Activated T-cell treated with anti-CD3 and anti-CD28 coated beads, Interleukin-2, amount 50 U/mL, for 4 hours (primary cell): ENCODE data around the gene TSPOAP1. TPM values are rescaled to one million over a fixed set of nuclear protein-coding genes. Genes with fewer than 3 reads are reported as not detected.

ENCODE experiments used
- ATAC-seq, 2 donors: fragments of 200-7000 bp; cut with Tn5 transposase; one replicate each; pipeline ENCODE4 v1.10.0; 2021
- DNase-seq: peaks from one replicate; pipeline ENCODE4 v3.0.0-alpha.2; 2020
- H3K27me3 Mint-ChIP-seq: one replicate; pipeline ENCODE4 v1.8.0; 2021; ENCODE audit warnings: low read depth, mixed read lengths
- H3K36me3 Mint-ChIP-seq: one replicate; pipeline ENCODE4 v1.8.0; 2022; ENCODE audit warnings: mixed read lengths; ENCODE audit not compliant: insufficient read depth
- H3K4me1 Mint-ChIP-seq: one replicate; pipeline ENCODE4 v1.8.0; 2021; ENCODE audit warnings: low read depth, mixed read lengths
- H3K4me3 Mint-ChIP-seq: one replicate; pipeline ENCODE4 v1.8.0; 2021; ENCODE audit warnings: mild to moderate bottlenecking, moderate library complexity, mixed read lengths
- H3K9me3 Mint-ChIP-seq: one replicate; pipeline ENCODE4 v1.8.0; 2021; ENCODE audit warnings: mixed read lengths
- total RNA-seq, 3 donors: library from RNA; stranded (reverse); gene quantifications; one replicate each; pipeline ENCODE4 v1.2.1, GENCODE V29; 2021

TSPOAP1 gene
- total RNA-seq, 3 donors from 2014 or later, result 38.6 to 49.6 (median 43.2) TPM

GRCh38 chr17:58253082-58253481 is 75.5 kb downstream of the TSPOAP1 start:
- no peak for ATAC-seq
- Mint-ChIP-seq H3K9me3 (no peaks in the 10 kb centered on the region), H3K27me3 (peaks cover 5% of the 10 kb centered on the region), H3K4me1 (peaks cover 6% of the 10 kb centered on the region), H3K36me3 (no peaks in the 10 kb centered on the region), H3K4me3 (no peak overlapping the region)
- DNase-seq, result no peak

- ATAC-seq (no peak), DNase-seq (no peak)
- peaks cover 12% of the 10 kb centered on the region for H3K4me1 Mint-ChIP-seq
- H3K27me3 Mint-ChIP-seq, result peaks cover 5% of the 10 kb centered on the region
- no peaks in the 10 kb centered on the region for H3K36me3 Mint-ChIP-seq
- H3K4me3 Mint-ChIP-seq, result no peak overlapping the region
- no peaks in the 10 kb centered on the region for H3K9me3 Mint-ChIP-seq
Observed at GRCh38 chr17:58252141-58252540, 76.5 kb downstream of the TSPOAP1 start.

Other genes with a start within 250 kb of the TSPOAP1 start
- 10 to 100 TPM; 40.3 to 43.5 (median 42.3) TPM for gene DYNLL2, start 245.4 kb downstream of the TSPOAP1 start, total RNA-seq
- gene OR4D1, start 180.4 kb downstream of the TSPOAP1 start, total RNA-seq, result under 1 TPM; 0.14 to 0.33 (median 0.21) TPM
- not detected for gene OR4D2, start 161.8 kb downstream of the TSPOAP1 start, total RNA-seq
- gene EPX, start 136.1 kb downstream of the TSPOAP1 start, total RNA-seq, result not detected
- 10 to 100 TPM; 17.0 to 22.0 (median 20.0) TPM for gene MKS1, start 109.5 kb downstream of the TSPOAP1 start, total RNA-seq
- under 1 TPM in 1 of 3 donors, not detected in 2; 0.18 TPM for gene LPO, start 90.2 kb downstream of the TSPOAP1 start, total RNA-seq
- gene MPO, start 47.9 kb downstream of the TSPOAP1 start, total RNA-seq, result not detected
- gene SUPT4H1, start 23.4 kb upstream of the TSPOAP1 start, total RNA-seq, result 100 to 1,000 TPM; 144 to 154 (median 152) TPM
- gene RNF43, start 88.7 kb upstream of the TSPOAP1 start, total RNA-seq, result under 1 TPM; 0.43 to 0.92 (median 0.73) TPM
- gene HSF5, start 159.6 kb upstream of the TSPOAP1 start, total RNA-seq, result 1 to 10 TPM; 4.4 to 5.1 (median 5.0) TPM
- 10 to 100 TPM; 79.4 to 92.8 (median 81.8) TPM for gene MTMR4, start 185.8 kb upstream of the TSPOAP1 start, total RNA-seq